H9 (cell line): Measurements from ENCODE around the gene PSMB5. TPM values are rescaled to one million over a fixed set of nuclear protein-coding genes. Genes with fewer than 3 reads are reported as not detected.

Experiments
- DNase-seq: peaks from one replicate; pipeline ENCODE4 v3.0.0-alpha.2; 2017
- H2AFZ ChIP-seq: one replicate; pipeline ENCODE4 v1.6.1; 2013; ENCODE audit warnings: mild to moderate bottlenecking, low read length, control low read depth, moderate library complexity
- H2AK5ac ChIP-seq: 2 replicates; pipeline ENCODE4 v1.6.1; 2013; ENCODE audit warnings: low read length, control low read depth, mixed read lengths; ENCODE audit not compliant: insufficient read length
- H2BK120ac ChIP-seq: one replicate; pipeline ENCODE4 v1.6.1; 2013; ENCODE audit warnings: low read depth, mild to moderate bottlenecking, low read length, control low read depth, inconsistent platforms; ENCODE audit not compliant: poor library complexity, severe bottlenecking
- H2BK12ac ChIP-seq: 2 replicates; pipeline ENCODE4 v1.6.1; 2013; ENCODE audit warnings: low read length, control low read depth, mixed read lengths, low read depth; ENCODE audit not compliant: insufficient read length
- H2BK15ac ChIP-seq: 2 replicates; pipeline ENCODE4 v1.6.1; 2013; ENCODE audit warnings: low read depth, low read length, control low read depth
- H2BK20ac ChIP-seq: one replicate; pipeline ENCODE4 v1.6.1; 2013; ENCODE audit warnings: low read depth, mild to moderate bottlenecking, low read length, control low read depth, inconsistent platforms; ENCODE audit not compliant: poor library complexity, severe bottlenecking
- H2BK5ac ChIP-seq: 2 replicates; pipeline ENCODE4 v1.6.1; 2013; ENCODE audit warnings: low read length, control low read depth, mixed read lengths; ENCODE audit not compliant: insufficient read length
- H3K14ac ChIP-seq: 2 replicates; pipeline ENCODE4 v1.6.1; 2013; ENCODE audit warnings: low read length, control low read depth; ENCODE audit not compliant: insufficient read depth
- H3K18ac ChIP-seq: 2 replicates; pipeline ENCODE4 v1.6.1; 2013; ENCODE audit warnings: low read depth, mild to moderate bottlenecking, mixed read lengths, low read length, control low read depth; ENCODE audit not compliant: insufficient read length
- H3K23ac ChIP-seq: 2 replicates; pipeline ENCODE4 v1.6.1; 2013; ENCODE audit warnings: low read length, control low read depth, mixed read lengths, low read depth; ENCODE audit not compliant: insufficient read length
- H3K23me2 ChIP-seq: 2 replicates; pipeline ENCODE4 v1.6.1; 2013; ENCODE audit warnings: low read depth, mild to moderate bottlenecking, mixed read lengths, low read length, control low read depth; ENCODE audit not compliant: insufficient read length, poor library complexity, severe bottlenecking
- H3K27ac ChIP-seq: 2 replicates; pipeline ENCODE4 v1.5.1; 2013; ENCODE audit warnings: low read length, control low read depth, mixed read lengths, low read depth; ENCODE audit not compliant: insufficient read length
- H3K27me3 ChIP-seq: 2 replicates; pipeline ENCODE4 v1.6.1; 2013; ENCODE audit warnings: low read length, control low read depth, inconsistent platforms; ENCODE audit not compliant: insufficient read depth
- H3K4ac ChIP-seq: 2 replicates; pipeline ENCODE4 v1.6.1; 2013; ENCODE audit warnings: low read depth, mild to moderate bottlenecking, control low read depth, inconsistent platforms, low read length, moderate library complexity
- H3K4me1 ChIP-seq: 2 replicates; pipeline ENCODE4 v1.6.1; 2013; ENCODE audit warnings: low read length, control low read depth, inconsistent platforms; ENCODE audit not compliant: insufficient read depth
- H3K4me2 ChIP-seq: 2 replicates; pipeline ENCODE4 v1.6.1; 2013; ENCODE audit warnings: low read length, control low read depth, mixed read lengths; ENCODE audit not compliant: insufficient read length, insufficient read depth
- H3K56ac ChIP-seq: 2 replicates; pipeline ENCODE4 v1.6.1; 2013; ENCODE audit warnings: low read depth, mild to moderate bottlenecking, mixed read lengths, low read length, control low read depth; ENCODE audit not compliant: insufficient read length
- H3K79me1 ChIP-seq: 2 replicates; pipeline ENCODE4 v1.6.1; 2013; ENCODE audit warnings: low read depth, mild to moderate bottlenecking, moderate library complexity, low read length, control low read depth, inconsistent platforms; ENCODE audit not compliant: insufficient read depth, poor library complexity, severe bottlenecking
- H3K79me2 ChIP-seq: 2 replicates; pipeline ENCODE4 v1.6.1; 2013; ENCODE audit warnings: low read length, control low read depth, inconsistent platforms; ENCODE audit not compliant: insufficient read depth
- H3K9ac ChIP-seq: 2 replicates; pipeline ENCODE4 v1.6.1; 2013; ENCODE audit warnings: low read length, control low read depth, mixed read lengths; ENCODE audit not compliant: insufficient read length; ENCODE audit errors: extremely low read depth
- H3K9me3 ChIP-seq: one replicate; pipeline ENCODE4 v1.6.1; 2013; ENCODE audit warnings: low read depth, low read length, inconsistent platforms; ENCODE audit not compliant: control insufficient read depth
- H3T11ph ChIP-seq: one replicate; pipeline ENCODE4 v1.6.1; 2013; ENCODE audit warnings: mild to moderate bottlenecking, low read length, control low read depth, inconsistent platforms
- H4K20me1 ChIP-seq: one replicate; pipeline ENCODE4 v1.6.1; 2013; ENCODE audit not compliant: control insufficient read depth, insufficient read length, insufficient read depth
- H4K5ac ChIP-seq: 2 replicates; pipeline ENCODE4 v1.6.1; 2013; ENCODE audit warnings: low read depth, mild to moderate bottlenecking, mixed read lengths, low read length, control low read depth; ENCODE audit not compliant: insufficient read length
- H4K8ac ChIP-seq: replicated peaks from 2 replicates; pipeline ENCODE4 v1.6.1; 2013; ENCODE audit warnings: low read length, control low read depth, mixed read lengths, low read depth; ENCODE audit not compliant: insufficient read length
- H4K91ac ChIP-seq: 2 replicates; pipeline ENCODE4 v1.6.1; 2013; ENCODE audit warnings: low read depth, mild to moderate bottlenecking, moderate library complexity, mixed read lengths, low read length, control low read depth; ENCODE audit not compliant: insufficient read length
- H3K27ac Mint-ChIP-seq, 3 experiments: 2 replicates in 2 of 3; 3 replicates in 1 of 3; pipeline ENCODE4 v1.8.0; 2020 to 2021; ENCODE audit warnings: mixed read lengths in 3 of 3, mild to moderate bottlenecking in 1 of 3, moderate library complexity in 1 of 3
- H3K27me3 Mint-ChIP-seq: 2 replicates; pipeline ENCODE4 v1.8.0; 2021; ENCODE audit warnings: low read depth, mild to moderate bottlenecking, moderate library complexity, mixed read lengths
- H3K36me3 Mint-ChIP-seq, 3 experiments: 2 replicates in 2 of 3; 3 replicates in 1 of 3; pipeline ENCODE4 v1.8.0; 2020 to 2021; ENCODE audit warnings: low read depth in 3 of 3, mixed read lengths in 3 of 3; ENCODE audit not compliant: insufficient read depth in 1 of 3
- H3K4me1 Mint-ChIP-seq, 2 experiments: 2 replicates each; pipeline ENCODE4 v1.8.0; 2020; ENCODE audit warnings: mixed read lengths in 2 of 2
- H3K4me3 Mint-ChIP-seq, 2 experiments: 2 replicates in 1 of 2; 3 replicates in 1 of 2; pipeline ENCODE4 v1.8.0; 2020 to 2021; ENCODE audit warnings: mild to moderate bottlenecking in 2 of 2, mixed read lengths in 2 of 2, moderate library complexity in 1 of 2
- H3K9me3 Mint-ChIP-seq, 2 experiments: 2 replicates in 1 of 2; 3 replicates in 1 of 2; pipeline ENCODE4 v1.8.0; 2020; ENCODE audit warnings: mild to moderate bottlenecking in 2 of 2, mixed read lengths in 2 of 2, moderate library complexity in 1 of 2
- WGBS: extraction: QIAGEN DNeasy Blood & Tissue Kit; methylation state at CpG from one replicate; pipeline ENCODE4 v1.1.7; 2013; ENCODE audit warnings: missing lambda C conversion rate, low lambda C conversion rate, mixed read lengths; ENCODE audit not compliant: insufficient read length; ENCODE audit errors: extremely low coverage; 5-methylcytosine and 5-hydroxymethylcytosine counted together
- total RNA-seq: library from RNA; stranded (reverse); gene quantifications from 2 replicates; pipeline ENCODE4 v1.2.1, GENCODE V29; 2021
- TF ChIP-seq, protein P1 (sequence below): fragments of 200-600 bp; sonication (generic); conservative IDR thresholded peaks from 3 replicates; pipeline ENCODE4 v1.8.0; 2021; ENCODE audit warnings: antibody characterized with exemption, mild to moderate bottlenecking

The PSMB5 gene
- total RNA-seq, 1 experiment from 2014 or later: 252 TPM

GRCh38 chr14:22976620-22977433, 57.9 kb downstream of the PSMB5 start:
- Mint-ChIP-seq H3K9me3 (no peaks in the 10 kb centered on the region), H3K36me3 (peaks cover 27 to 78% (median 75%) of the 10 kb centered on the region in 3 experiments; a peak in 6 of 7 replicates), H3K4me3 (peak overlapping the region in 1 of 2 experiments; percentile 25; a peak in 3 of 5 replicates), H3K27ac (peak overlapping the region; percentile 96 to 100 (median 98)), H3K4me1 (peaks cover 45 to 55% of the 10 kb centered on the region in 2 experiments), H3K27me3 (no peaks in the 10 kb centered on the region; the same call in none of the 2 replicates)
- H2BK5ac ChIP-seq: no peak overlapping the region
- peak overlapping the region; percentile 36; the same call in 1 of the 2 replicates for H3K14ac ChIP-seq
- H4K91ac ChIP-seq: peak overlapping the region; percentile 2
- no peaks in the 10 kb centered on the region for H3K9me3 ChIP-seq
- peak overlapping the region; percentile 9 for H3K4me2 ChIP-seq
- no peak overlapping the region for H2AFZ ChIP-seq
- WGBS: no CpG with 5 or more reads among the region's 6 CpGs
- H3K9ac ChIP-seq: no peak overlapping the region
- H3K79me2 ChIP-seq: 0 out of 2 replicates have a peak, but pooled peaks cover 2% of the 10 kb centered on the region
- H3K27ac ChIP-seq: peak overlapping the region; percentile 37
- H4K20me1 ChIP-seq: no peaks in the 10 kb centered on the region
- no peaks in the 10 kb centered on the region for H3K27me3 ChIP-seq
- peak overlapping the region; percentile 56 for H2AK5ac ChIP-seq
- TF ChIP-seq, protein P1, sequence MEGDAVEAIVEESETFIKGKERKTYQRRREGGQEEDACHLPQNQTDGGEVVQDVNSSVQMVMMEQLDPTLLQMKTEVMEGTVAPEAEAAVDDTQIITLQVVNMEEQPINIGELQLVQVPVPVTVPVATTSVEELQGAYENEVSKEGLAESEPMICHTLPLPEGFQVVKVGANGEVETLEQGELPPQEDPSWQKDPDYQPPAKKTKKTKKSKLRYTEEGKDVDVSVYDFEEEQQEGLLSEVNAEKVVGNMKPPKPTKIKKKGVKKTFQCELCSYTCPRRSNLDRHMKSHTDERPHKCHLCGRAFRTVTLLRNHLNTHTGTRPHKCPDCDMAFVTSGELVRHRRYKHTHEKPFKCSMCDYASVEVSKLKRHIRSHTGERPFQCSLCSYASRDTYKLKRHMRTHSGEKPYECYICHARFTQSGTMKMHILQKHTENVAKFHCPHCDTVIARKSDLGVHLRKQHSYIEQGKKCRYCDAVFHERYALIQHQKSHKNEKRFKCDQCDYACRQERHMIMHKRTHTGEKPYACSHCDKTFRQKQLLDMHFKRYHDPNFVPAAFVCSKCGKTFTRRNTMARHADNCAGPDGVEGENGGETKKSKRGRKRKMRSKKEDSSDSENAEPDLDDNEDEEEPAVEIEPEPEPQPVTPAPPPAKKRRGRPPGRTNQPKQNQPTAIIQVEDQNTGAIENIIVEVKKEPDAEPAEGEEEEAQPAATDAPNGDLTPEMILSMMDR: no peak
- peaks cover 10% of the 10 kb centered on the region for H3K23me2 ChIP-seq
- no peak overlapping the region; the same call in 1 of the 2 replicates for H3K4ac ChIP-seq
- H3K56ac ChIP-seq: no peak overlapping the region
- no peak overlapping the region for H2BK20ac ChIP-seq
- H4K8ac ChIP-seq: no peak overlapping the region
- H3K4me1 ChIP-seq: peaks cover 20% of the 10 kb centered on the region
- H2BK120ac ChIP-seq: no peak overlapping the region
- DNase-seq: no peak
- H4K5ac ChIP-seq: no peak overlapping the region
- H3K23ac ChIP-seq: no peak overlapping the region
- peak overlapping the region; percentile 25 for H2BK12ac ChIP-seq
- H2BK15ac ChIP-seq: no peak overlapping the region
- peak overlapping the region; percentile 18 for H3K18ac ChIP-seq
- no peak overlapping the region for H3T11ph ChIP-seq
- H3K79me1 ChIP-seq: no peaks in the 10 kb centered on the region

Other genes with a start within 250 kb of the PSMB5 start
- gene SLC7A7, start 219.5 kb downstream of the PSMB5 start, total RNA-seq: 2.5 and 3.1 TPM in 2 replicates
- 174 and 190 TPM in 2 replicates for gene MRPL52, start 205.0 kb downstream of the PSMB5 start, total RNA-seq
- gene MMP14, start 198.3 kb downstream of the PSMB5 start, total RNA-seq: 56.5 and 60.3 TPM in 2 replicates
- 12.7 and 13.3 TPM in 2 replicates for gene LRP10, start 163.2 kb downstream of the PSMB5 start, total RNA-seq
- 1.2 and 1.4 TPM in 2 replicates for gene REM2, start 151.7 kb downstream of the PSMB5 start, total RNA-seq
- 77.2 and 79.0 TPM in 2 replicates for gene RBM23, start 115.8 kb downstream of the PSMB5 start, total RNA-seq
- 141 and 147 TPM in 2 replicates for gene PRMT5, start 105.5 kb downstream of the PSMB5 start, total RNA-seq
- 62.7 and 66.3 TPM in 2 replicates for gene HAUS4, start 77.8 kb downstream of the PSMB5 start, total RNA-seq
- 44.3 and 44.9 TPM in 2 replicates for gene AJUBA, start 52.3 kb downstream of the PSMB5 start, total RNA-seq
- gene C14orf93, start 24.8 kb downstream of the PSMB5 start, total RNA-seq: 6.9 and 8.2 TPM in 2 replicates
- gene PSMB11, start 7.3 kb upstream of the PSMB5 start, total RNA-seq: not detected in 2 replicates
- gene CDH24, start 22.6 kb upstream of the PSMB5 start, total RNA-seq: 16.7 and 16.9 TPM in 2 replicates
- 314 and 333 TPM in 2 replicates for gene ACIN1, start 60.2 kb upstream of the PSMB5 start, total RNA-seq
- gene C14orf119, start 60.6 kb upstream of the PSMB5 start, total RNA-seq: 65.1 and 66.9 TPM in 2 replicates
- gene CIROP, start 70.1 kb upstream of the PSMB5 start, total RNA-seq: not detected in 2 replicates
- not detected in 2 replicates for gene CEBPE, start 84.4 kb upstream of the PSMB5 start, total RNA-seq
- 77.9 and 84.5 TPM in 2 replicates for gene SLC7A8, start 148.8 kb upstream of the PSMB5 start, total RNA-seq
- 0.15 and 0.39 TPM in 2 replicates for gene RNF212B, start 203.0 kb upstream of the PSMB5 start, total RNA-seq